ENCODE results near the gene DDOST.

Gene DDOST

GRCh38 chr1:20652300-20652699, 8.9 kb downstream of the DDOST start:
- Histone ChIP-seq H3K79me2 (ENCODE audit: control insufficient read depth, low read length) (peaks cover 14% of the 10 kb centered on the region), H4K20me1 (ENCODE audit: control insufficient read depth, insufficient read depth, low read depth, low read length) (no peaks in the 10 kb centered on the region; the same call in 1 of the 2 replicates), H3K9me2 (replicated peaks; ENCODE audit: control insufficient read depth, low read length) (no peaks in the 10 kb centered on the region), H3F3A (ENCODE audit: control insufficient read depth, insufficient read depth) (peaks cover 3% of the 10 kb centered on the region; the same call in 1 of the 2 replicates), H3K9me3 (ENCODE audit: control insufficient read depth, insufficient read depth, low read length) (no peaks in the 10 kb centered on the region), H3K27me3 (ENCODE audit: control insufficient read depth, low read length) (no peaks in the 10 kb centered on the region), H3K27ac (ENCODE audit: low read depth, low read length) (no peak overlapping the region), H3K36me3 (ENCODE audit: control insufficient read depth, low read length) (peaks cover 77% of the 10 kb centered on the region), H3K4me1 (ENCODE audit: control insufficient read depth, low read length) (no peaks in the 10 kb centered on the region), H3K4me3 (ENCODE audit: low read length) (no peak overlapping the region), H3K4me2 (ENCODE audit: low read length) (no peak overlapping the region)
- TF ChIP-seq CTCF (IDR thresholded peaks at IDR 0.05; ENCODE audit: low read depth, low read length, poor library complexity, severe bottlenecking) (no peak), EZH2phosphoT487 (IDR thresholded peaks at IDR 0.05; ENCODE audit: borderline replicate concordance, low read length) (no peak)

- no peaks in the 10 kb centered on the region for H3K9me3 ChIP-seq (ENCODE audit: control insufficient read depth, insufficient read depth, low read length)
- H3K4me2 ChIP-seq (ENCODE audit: low read length) = no peak overlapping the region
- H3K9me2 ChIP-seq (replicated peaks; ENCODE audit: control insufficient read depth, low read length) = no peaks in the 10 kb centered on the region
- peaks cover 46% of the 10 kb centered on the region for H3K36me3 ChIP-seq (ENCODE audit: control insufficient read depth, low read length)
- no peak overlapping the region for H3K27ac ChIP-seq (ENCODE audit: low read depth, low read length)
- H3K27me3 ChIP-seq (ENCODE audit: control insufficient read depth, low read length) = no peaks in the 10 kb centered on the region
- H3K4me3 ChIP-seq (ENCODE audit: low read length) = no peak overlapping the region
- no peaks in the 10 kb centered on the region for H3K79me2 ChIP-seq (ENCODE audit: control insufficient read depth, low read length)
- TF ChIP-seq CTCF (IDR thresholded peaks at IDR 0.05; ENCODE audit: low read depth, low read length, poor library complexity, severe bottlenecking) (no peak), EZH2phosphoT487 (IDR thresholded peaks at IDR 0.05; ENCODE audit: borderline replicate concordance, low read length) (no peak)
- H3F3A ChIP-seq (ENCODE audit: control insufficient read depth, insufficient read depth) = peaks cover 3% of the 10 kb centered on the region; the same call in 1 of the 2 replicates
- H3K4me1 ChIP-seq (ENCODE audit: control insufficient read depth, low read length) = no peaks in the 10 kb centered on the region
- H4K20me1 ChIP-seq (ENCODE audit: control insufficient read depth, insufficient read depth, low read depth, low read length) = no peaks in the 10 kb centered on the region
Measured at GRCh38 chr1:20648946-20649345, 12.2 kb downstream of the DDOST start.

GRCh38 chr1:20648438-20648837, 12.7 kb downstream of the DDOST start:
- Histone ChIP-seq H4K20me1 (ENCODE audit: control insufficient read depth, insufficient read depth, low read depth, low read length) (no peaks in the 10 kb centered on the region), H3K9me2 (replicated peaks; ENCODE audit: control insufficient read depth, low read length) (no peaks in the 10 kb centered on the region), H3K36me3 (ENCODE audit: control insufficient read depth, low read length) (peaks cover 41% of the 10 kb centered on the region), H3K27ac (ENCODE audit: low read depth, low read length) (no peak overlapping the region), H3K4me1 (ENCODE audit: control insufficient read depth, low read length) (no peaks in the 10 kb centered on the region), H3F3A (ENCODE audit: control insufficient read depth, insufficient read depth) (peaks cover 3% of the 10 kb centered on the region; the same call in 1 of the 2 replicates), H3K79me2 (ENCODE audit: control insufficient read depth, low read length) (no peaks in the 10 kb centered on the region), H3K27me3 (ENCODE audit: control insufficient read depth, low read length) (no peaks in the 10 kb centered on the region), H3K9me3 (ENCODE audit: control insufficient read depth, insufficient read depth, low read length) (no peaks in the 10 kb centered on the region), H3K4me3 (ENCODE audit: low read length) (no peak overlapping the region), H3K4me2 (ENCODE audit: low read length) (no peak overlapping the region)
- TF ChIP-seq EZH2phosphoT487 (IDR thresholded peaks at IDR 0.05; ENCODE audit: borderline replicate concordance, low read length) (no peak), CTCF (IDR thresholded peaks at IDR 0.05; ENCODE audit: low read depth, low read length, poor library complexity, severe bottlenecking) (no peak)

Data from DOHH2 (cell line).